DND-41 (cell line): ENCODE measurements around the gene LENG9.

Experiments used
- ATAC-seq: fragments of 200-7000 bp; cut with Tn5 transposase; 3 replicates; pipeline ENCODE4 v1.9.1; 2021; ENCODE audit warnings: low read depth; ENCODE audit not compliant: insufficient read depth
- DNase-seq: peaks from one replicate; pipeline ENCODE4 v3.0.0-alpha.2; 2020
- H2AFZ ChIP-seq: 2 replicates; pipeline ENCODE4 v1.6.0; 2012; ENCODE audit warnings: low read depth, low read length
- H3K27ac ChIP-seq: 2 replicates; pipeline ENCODE4 v1.5.1; 2012; ENCODE audit warnings: low read length, inconsistent platforms
- H3K27me3 ChIP-seq: fragments of 200-600 bp; sonication (generic); 2 replicates; pipeline ENCODE4 v1.6.0; 2012; ENCODE audit warnings: low read length, mild to moderate bottlenecking, inconsistent platforms; ENCODE audit not compliant: insufficient read depth, poor library complexity
- H3K36me3 ChIP-seq: 2 replicates; pipeline ENCODE4 v1.5.1; 2012; ENCODE audit warnings: low read length, inconsistent platforms; ENCODE audit not compliant: insufficient read depth
- H3K4me1 ChIP-seq: 2 replicates; pipeline ENCODE4 v1.5.1; 2012; ENCODE audit warnings: mild to moderate bottlenecking, low read length; ENCODE audit not compliant: insufficient read depth
- H3K4me2 ChIP-seq: 2 replicates; pipeline ENCODE4 v1.6.0; 2012; ENCODE audit warnings: mild to moderate bottlenecking, moderate library complexity, low read length, inconsistent platforms; ENCODE audit not compliant: insufficient read depth
- H3K4me3 ChIP-seq, 2 experiments: fragments of 200-600 bp in 1 of 2; shearing (Covaris generic) in 1 of 2; 2 replicates each; pipeline ENCODE4 v1.5.1; 2012 to 2016; ENCODE audit warnings: inconsistent platforms in 2 of 2, low read length in 2 of 2, mild to moderate bottlenecking in 2 of 2, low read depth in 1 of 2, moderate library complexity in 1 of 2
- H3K79me2 ChIP-seq: 2 replicates; pipeline ENCODE4 v1.6.0; 2012; ENCODE audit warnings: low read length, inconsistent platforms; ENCODE audit not compliant: insufficient read depth
- H3K9ac ChIP-seq: 2 replicates; pipeline ENCODE4 v1.6.0; 2012; ENCODE audit warnings: low read depth, mild to moderate bottlenecking, inconsistent platforms, low read length, moderate library complexity
- H3K9me3 ChIP-seq: 2 replicates; pipeline ENCODE4 v1.5.1; 2012; ENCODE audit warnings: low read length, moderate library complexity, mild to moderate bottlenecking, inconsistent platforms; ENCODE audit not compliant: insufficient read depth, severe bottlenecking
- H4K20me1 ChIP-seq: 2 replicates; pipeline ENCODE4 v1.6.0; 2012; ENCODE audit warnings: low read length; ENCODE audit not compliant: insufficient read depth
- CTCF ChIP-seq: IDR thresholded peaks from 2 replicates; pipeline ENCODE4 v1.5.1; 2012; ENCODE audit warnings: borderline replicate concordance, low read length, moderate library complexity, mild to moderate bottlenecking; ENCODE audit not compliant: poor library complexity, severe bottlenecking; ENCODE audit errors: extremely low read depth
- EZH2 ChIP-seq: IDR thresholded peaks from 3 replicates; pipeline ENCODE4 v1.6.1; 2012; ENCODE audit warnings: borderline replicate concordance, low read depth, mild to moderate bottlenecking, moderate library complexity, low read length, inconsistent platforms; ENCODE audit not compliant: severe bottlenecking

The LENG9 gene

GRCh38 chr19:54489341-54489740 is 25.8 kb upstream of the LENG9 start:
- no peak for ATAC-seq

GRCh38 chr19:54485851-54486250 is 22.3 kb upstream of the LENG9 start:
- H3K36me3 ChIP-seq: no peaks in the 10 kb centered on the region
- H4K20me1 ChIP-seq: no peaks in the 10 kb centered on the region
- no peak overlapping the region for H2AFZ ChIP-seq
- H3K4me3 ChIP-seq: no peak overlapping the region
- H3K4me2 ChIP-seq: no peak overlapping the region
- TF ChIP-seq CTCF (no peak), EZH2 (no peak)
- no peaks in the 10 kb centered on the region for H3K27me3 ChIP-seq
- no peaks in the 10 kb centered on the region for H3K79me2 ChIP-seq
- ATAC-seq (no peak), DNase-seq (no peak)
- H3K9me3 ChIP-seq: no peaks in the 10 kb centered on the region
- no peaks in the 10 kb centered on the region for H3K4me1 ChIP-seq
- no peak overlapping the region for H3K9ac ChIP-seq
- H3K27ac ChIP-seq: no peak overlapping the region

More at GRCh38 chr19:54489341-54489740, 25.8 kb upstream of the LENG9 start:
- Histone ChIP-seq H3K9ac (no peak overlapping the region), H3K36me3 (no peaks in the 10 kb centered on the region), H3K27me3 (no peaks in the 10 kb centered on the region), H3K79me2 (peaks cover 2% of the 10 kb centered on the region; the same call in 1 of the 2 replicates), H4K20me1 (no peaks in the 10 kb centered on the region), H3K27ac (no peak overlapping the region), H3K9me3 (no peaks in the 10 kb centered on the region), H3K4me3 (no peak overlapping the region), H2AFZ (no peak overlapping the region), H3K4me1 (no peaks in the 10 kb centered on the region), H3K4me2 (no peak overlapping the region)
- TF ChIP-seq EZH2 (no peak), CTCF (no peak)
- no peak for DNase-seq

GRCh38 chr19:54484451-54484850 is 20.9 kb upstream of the LENG9 start:
- Histone ChIP-seq H3K79me2 (no peaks in the 10 kb centered on the region), H3K4me3 (no peak overlapping the region), H4K20me1 (no peaks in the 10 kb centered on the region), H2AFZ (no peak overlapping the region), H3K4me1 (no peaks in the 10 kb centered on the region), H3K4me2 (no peak overlapping the region), H3K9me3 (no peaks in the 10 kb centered on the region), H3K27me3 (no peaks in the 10 kb centered on the region), H3K36me3 (no peaks in the 10 kb centered on the region), H3K27ac (no peak overlapping the region), H3K9ac (no peak overlapping the region)
- DNase-seq: no peak
- TF ChIP-seq EZH2 (no peak), CTCF (no peak)
- ATAC-seq: no peak

- Histone ChIP-seq H4K20me1 (no peaks in the 10 kb centered on the region), H3K4me2 (no peak overlapping the region), H3K79me2 (no peaks in the 10 kb centered on the region), H2AFZ (no peak overlapping the region), H3K4me3 (no peak overlapping the region), H3K36me3 (no peaks in the 10 kb centered on the region), H3K4me1 (no peaks in the 10 kb centered on the region), H3K27me3 (no peaks in the 10 kb centered on the region), H3K9me3 (no peaks in the 10 kb centered on the region), H3K9ac (no peak overlapping the region), H3K27ac (no peak overlapping the region)
- no peak for DNase-seq
- ATAC-seq: no peak
- TF ChIP-seq CTCF (no peak), EZH2 (no peak)
Observed at GRCh38 chr19:54482889-54483288, 19.3 kb upstream of the LENG9 start.
